ENCODE data around the gene DCAF4.
A peak's percentile ranks its signal among the peaks of the same experiment; 100 is the strongest.
"Not testable (repeated sequence)": the region's sequence is repeated elsewhere in the genome, so short reads cannot be mapped to it uniquely, and the experiment has no call there.

Gene DCAF4

DNA sequence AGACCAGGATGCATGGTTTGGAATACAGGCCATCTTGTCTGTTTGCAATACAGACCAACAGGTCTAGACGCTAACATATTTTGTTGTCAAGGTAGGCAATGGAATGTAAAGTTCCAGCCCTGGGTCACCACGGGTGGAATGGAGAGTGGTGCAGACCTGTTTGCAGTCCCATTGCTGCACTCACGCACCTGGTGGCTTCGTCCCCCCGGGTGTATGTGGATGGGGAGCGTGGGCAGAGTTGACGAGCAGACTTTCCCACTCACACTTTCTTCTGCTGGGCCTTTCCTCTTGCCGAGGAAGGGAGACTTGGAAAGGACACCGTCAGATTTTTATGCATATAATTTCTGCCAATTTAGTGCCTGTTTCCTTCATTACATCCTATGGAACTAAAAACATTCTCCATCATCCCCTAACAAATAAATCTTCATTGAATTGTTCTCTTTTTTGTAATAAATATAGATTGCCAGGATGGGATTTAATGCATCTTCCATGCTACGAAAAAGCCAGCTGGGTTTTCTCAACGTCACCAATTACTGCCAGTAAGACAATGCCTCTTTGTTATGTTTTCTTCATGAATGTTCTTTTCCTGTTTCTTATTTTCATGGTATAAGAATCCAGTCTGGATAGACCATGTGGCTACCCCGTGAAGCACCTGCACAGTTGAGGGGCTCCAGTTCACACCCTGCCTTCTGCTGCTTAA lies 15.2 kb downstream of the DCAF4 start:
- no peak for DNase-seq

DNA sequence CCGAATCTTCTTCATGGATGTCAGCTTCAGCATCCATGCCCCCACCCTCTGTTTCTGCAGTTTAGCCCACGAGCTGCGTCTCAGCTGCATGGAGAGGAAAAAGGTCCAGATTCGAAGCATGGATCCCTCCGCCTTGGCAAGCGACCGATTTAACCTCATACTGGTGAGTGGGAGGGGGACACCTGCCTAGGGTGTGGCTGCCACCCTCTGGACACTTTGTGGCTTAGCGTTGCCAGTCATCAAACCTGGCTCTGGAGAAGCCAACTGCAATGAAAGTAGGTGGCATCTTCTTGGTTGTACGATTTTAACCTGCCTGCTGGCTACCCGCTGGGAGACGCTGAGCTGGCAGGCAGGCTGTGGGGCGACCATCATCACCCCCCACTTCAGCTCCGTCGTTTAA lies 16.7 kb downstream of the DCAF4 start:
- no peak for DNase-seq

DNA sequence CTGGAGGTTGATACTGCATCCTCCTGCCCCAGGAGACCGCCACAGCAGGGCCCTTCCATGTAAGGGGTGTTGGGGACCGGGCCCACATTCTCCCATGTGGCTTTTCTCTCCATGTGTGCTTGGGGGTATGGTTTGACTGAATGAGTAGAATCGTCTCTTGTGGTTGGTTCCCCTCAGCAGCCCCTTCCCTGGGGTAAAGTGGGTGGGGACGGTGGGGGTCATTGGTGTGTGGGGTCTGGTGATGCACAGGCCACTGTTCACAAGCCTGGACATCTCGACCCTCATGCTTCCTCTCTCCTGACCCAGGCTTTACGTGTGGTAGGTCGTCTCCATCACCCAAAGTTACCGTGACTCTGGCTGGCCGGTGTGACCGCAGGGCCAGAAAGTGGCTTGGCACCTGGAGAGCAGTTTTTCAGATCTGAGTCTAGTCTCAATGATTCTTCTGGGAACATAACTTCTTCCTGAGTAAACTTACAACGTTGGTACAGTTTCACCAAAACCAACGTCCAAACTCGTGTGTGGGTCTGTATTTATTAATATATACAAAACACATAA lies 17.7 kb downstream of the DCAF4 start:
- no peak for DNase-seq

DNA sequence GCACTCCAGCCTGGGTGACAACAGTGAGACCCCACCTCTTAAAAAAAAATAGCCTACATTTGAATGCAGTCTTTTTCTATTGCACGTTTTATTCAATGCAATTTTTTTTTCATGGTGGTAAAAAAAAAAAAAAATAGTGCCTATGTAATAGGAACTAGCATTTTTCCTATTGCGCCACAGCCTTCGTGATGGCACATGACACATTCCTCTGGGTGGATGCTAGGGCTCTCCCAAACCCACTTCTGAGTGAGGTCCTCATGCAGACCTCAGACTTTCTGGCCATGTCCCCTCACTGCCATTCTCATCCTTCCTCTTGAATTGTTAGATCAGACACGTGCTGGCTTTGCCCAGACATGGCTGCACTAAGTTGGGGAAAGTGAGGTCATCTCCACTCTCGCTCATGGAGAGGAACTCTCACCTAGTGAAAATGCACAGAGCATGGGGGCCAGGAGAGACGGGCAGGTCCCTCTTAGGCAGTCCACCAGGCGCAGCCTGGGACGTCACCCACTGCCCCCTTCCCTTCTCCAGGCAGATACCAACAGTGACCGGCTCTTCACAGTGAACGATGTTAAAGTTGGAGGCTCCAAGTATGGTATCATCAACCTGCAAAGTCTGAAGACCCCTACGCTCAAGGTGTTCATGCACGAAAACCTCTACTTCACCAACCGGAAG lies 19.2 kb downstream of the DCAF4 start:
- DNase-seq: no peak

DNA sequence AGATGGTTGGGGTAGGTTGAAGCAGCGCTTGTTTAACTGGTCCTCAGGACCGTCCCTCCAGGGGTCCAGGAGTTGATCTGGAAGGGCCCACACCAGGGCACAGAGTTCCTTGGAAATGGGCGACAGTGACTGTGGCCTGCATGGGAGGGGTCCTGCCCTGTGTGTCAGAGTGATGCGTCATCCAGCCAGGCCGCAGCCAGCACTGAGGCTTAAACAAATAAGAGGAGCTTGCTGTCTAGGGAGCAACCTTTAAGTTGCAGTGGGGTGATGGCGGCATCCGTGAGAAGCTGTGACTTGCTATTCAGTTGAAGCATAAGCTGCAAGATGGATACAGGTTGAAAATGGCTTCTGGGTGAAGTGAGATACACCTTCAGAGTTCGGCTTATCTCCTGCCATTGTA lies 20.2 kb downstream of the DCAF4 start:
- DNase-seq: no peak

DNA sequence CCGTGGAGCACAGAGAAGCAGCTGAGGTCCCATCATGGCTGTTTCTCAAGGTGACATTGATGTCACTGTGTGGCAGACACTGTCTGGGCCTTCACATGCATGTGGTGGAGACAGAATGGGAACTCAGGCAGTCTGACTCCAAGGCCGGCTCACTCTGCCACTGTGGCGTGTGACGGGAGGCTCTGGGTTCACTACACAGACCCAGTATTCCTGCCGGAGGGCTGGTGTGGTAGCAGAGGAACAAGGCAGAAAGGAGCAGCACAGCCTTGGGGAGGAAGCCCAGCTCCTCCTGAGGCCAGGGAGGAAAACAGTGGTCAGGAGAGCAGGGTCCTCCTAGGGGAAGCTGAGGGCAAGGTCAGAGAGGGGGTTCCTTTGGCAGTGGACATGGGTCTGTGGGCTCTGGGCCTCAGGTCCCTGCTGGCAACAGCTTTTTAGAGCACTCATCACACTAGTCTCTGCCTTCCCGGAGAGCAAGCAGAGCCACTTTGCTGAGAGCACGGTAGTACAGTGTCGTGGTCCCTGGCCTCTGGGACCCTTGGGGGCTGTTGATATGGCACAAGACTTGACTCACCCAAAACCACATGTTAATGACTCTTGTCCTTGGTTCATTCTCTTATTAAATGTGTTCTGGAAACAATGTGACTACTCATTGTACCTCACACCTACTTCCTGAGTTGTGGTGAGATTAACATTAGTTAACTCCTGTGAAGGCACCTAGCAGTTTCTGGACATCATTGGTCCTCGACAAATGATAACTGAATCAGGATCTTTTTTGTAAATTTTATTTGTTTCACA lies 21.3 kb downstream of the DCAF4 start:
- no peak for DNase-seq

DNA sequence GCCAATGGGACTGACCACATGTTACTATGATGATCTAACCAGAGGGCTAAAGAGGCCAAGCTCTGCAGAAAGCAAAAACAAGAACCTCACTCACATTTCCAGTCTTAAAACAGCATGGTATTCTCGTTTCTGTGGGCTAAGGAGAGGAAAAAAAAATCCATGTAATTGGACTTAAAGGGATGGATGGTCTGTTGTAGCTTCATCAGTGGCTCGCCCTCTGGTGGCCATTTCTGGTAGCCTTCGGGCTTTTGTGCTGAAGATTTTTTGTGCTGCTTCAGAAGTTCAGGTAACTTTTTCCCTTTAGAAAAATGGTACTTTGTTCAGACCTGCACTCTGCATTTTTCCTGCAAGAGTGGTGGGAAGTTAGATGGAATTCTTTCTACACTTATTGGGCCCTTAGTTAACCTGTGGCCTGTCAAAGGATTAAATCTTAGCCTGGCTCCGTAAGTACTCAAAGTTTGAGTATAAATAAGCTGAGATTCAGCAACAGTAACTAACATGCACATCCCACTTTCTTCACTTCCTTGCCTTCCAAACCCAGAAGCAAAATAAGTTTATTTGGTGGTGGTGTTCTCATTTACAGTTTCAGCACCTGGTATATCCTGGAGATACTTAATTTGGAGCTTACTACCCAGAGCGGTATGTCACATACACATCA lies 22.3 kb downstream of the DCAF4 start:
- DNase-seq: no peak

DNA sequence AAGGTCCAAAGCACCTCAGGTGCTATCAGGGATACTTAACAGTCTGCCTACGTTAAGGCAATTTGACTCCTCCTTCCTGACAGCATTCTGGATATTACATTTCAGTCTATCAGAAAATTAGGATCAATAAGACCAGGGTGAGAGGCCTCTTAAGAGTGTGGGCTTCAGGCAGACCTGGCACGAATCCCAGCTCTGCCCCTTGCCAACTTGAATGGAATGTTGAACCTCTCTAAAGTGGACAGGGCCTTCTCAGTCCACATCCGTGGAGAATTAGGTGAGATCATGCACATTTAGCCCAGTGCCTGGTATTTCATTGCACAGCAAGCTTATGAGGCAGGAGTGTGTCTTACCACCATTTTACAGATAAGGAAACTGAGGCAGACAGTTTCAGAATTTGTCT lies 25.9 kb downstream of the DCAF4 start:
- DNase-seq: no peak

DNA sequence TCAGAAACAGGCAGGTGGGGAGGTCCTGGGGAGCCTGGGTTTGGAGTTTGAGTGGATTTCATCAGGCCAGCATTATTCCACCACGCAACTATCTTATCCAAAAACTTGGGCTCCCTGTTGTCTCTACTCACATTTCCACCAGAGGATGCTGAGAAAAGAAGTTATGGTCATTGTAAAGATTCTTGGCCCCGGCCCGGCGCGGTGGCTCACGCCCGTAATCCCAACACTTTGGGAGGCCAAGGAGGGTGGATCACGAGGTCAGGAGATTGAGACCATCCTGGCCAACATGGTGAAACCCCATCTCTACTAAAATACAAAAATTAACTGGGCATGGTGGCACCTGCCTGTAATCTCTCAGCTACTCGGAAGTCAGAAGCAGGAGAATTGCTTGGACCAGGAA lies 30.5 kb downstream of the DCAF4 start:
- not testable (repeated sequence) for DNase-seq

DNA sequence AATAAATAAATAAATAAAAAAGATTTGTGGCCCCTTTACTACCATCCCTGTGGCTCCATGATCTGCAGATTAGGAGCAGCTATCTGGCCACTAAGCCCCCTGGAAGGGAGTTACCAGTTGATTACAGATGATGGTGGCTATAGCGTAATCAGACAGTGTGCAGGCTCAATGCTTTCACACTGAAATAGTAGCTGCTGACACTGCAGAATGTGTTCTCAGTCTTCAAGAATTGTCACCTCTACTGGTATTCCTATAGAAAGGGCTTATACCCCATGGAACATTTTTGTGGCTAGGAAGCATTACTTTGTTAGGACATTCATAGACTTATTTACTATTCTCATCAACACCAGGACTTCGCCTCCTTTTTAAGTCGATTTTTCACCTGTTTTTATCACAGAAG lies 30.9 kb downstream of the DCAF4 start:
- DNase-seq: no peak

DNA sequence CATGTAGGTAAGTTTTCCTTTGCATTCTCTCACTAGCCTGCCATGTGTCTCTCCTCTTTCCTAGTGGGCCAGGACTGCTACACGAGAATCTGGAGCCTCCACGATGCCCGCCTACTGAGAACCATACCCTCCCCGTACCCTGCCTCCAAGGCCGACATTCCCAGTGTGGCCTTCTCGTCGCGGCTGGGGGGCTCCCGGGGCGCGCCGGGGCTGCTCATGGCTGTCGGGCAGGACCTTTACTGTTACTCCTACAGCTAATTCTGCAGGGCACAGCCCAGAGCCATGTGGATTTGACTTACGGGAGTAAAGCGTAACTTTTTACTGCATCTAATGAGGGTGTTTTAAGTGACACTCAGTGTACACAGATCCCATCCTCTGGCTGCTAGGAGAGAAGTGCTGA lies 32.3 kb downstream of the DCAF4 start:
- no peak for DNase-seq

DNA sequence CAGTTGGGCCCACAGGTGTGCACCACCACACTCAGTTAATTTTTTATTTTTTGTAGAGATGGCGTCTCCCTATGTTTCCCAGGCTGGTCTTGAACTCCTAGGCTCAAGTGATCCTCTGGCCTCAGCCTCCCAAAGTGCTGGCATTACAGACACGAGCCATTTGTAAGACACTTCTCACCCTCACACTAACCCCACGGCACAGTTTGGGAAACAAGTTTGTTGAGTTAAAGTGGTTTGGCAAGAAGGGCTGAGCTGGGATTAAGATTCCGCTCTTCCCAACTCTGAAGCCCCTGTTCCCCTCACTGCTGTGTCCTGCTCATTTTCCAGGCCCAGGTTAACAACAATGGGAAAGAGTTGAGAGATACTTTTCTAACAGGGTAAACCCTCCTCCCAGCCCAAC lies 34.8 kb downstream of the DCAF4 start:
- not testable (repeated sequence) for DNase-seq

DNA sequence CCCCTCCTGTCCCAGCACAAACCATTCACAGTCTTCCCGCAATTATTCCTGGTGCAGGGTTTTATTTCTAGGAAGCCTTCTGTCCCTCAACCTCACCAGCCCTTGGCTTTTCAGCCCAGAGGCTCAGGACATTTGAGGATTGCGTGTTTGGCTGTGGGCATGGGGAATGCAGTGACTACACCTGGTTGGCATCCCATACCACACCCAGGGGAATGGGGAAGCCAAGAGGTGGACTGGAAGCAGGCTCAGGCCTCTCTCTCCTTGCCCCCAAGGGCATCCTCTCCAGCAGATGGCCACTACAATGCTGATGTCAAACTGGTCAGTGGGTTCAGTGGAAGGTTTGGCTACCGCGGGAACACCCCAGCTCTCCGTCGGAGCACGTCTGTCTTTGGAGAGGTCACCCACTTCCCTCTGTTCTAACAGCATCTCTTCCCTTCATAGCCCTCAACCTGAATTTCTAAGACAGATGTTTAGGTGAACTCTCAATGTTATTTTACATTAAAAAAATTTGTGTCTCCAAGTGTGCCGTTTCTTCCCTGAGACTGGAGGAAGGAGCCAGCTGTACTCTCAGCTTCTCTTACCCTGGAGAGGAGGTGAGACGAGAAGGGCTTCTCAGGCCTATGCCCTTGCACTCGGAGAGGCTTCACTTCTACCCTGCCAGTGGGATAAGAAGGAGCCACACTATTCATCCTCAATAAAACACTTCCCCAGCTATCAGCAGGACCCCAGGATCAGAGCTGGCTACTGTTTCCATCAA lies 35.5 kb downstream of the DCAF4 start:
- DNase-seq: no peak

DNA sequence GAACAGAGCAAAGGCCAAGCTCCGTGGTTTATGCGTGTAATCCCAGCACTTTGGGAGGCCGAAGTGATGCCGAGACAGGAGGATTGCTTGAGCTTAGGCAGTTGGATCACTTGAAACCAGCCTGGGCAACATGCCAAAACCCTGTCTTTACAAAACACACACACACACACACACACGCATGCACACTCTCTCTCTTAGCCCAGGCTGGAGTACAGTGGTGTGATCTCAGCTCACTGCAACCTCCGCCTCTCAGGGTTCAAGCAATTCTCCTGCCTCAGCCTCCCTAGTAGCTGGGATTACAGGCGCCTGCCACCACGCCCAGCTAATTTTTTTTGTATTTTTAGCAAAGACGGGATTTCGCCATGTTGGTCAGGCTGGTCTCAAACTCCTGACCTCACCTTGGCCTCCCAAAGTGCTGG lies 36.1 kb downstream of the DCAF4 start:
- DNase-seq: not testable (repeated sequence)

DNA sequence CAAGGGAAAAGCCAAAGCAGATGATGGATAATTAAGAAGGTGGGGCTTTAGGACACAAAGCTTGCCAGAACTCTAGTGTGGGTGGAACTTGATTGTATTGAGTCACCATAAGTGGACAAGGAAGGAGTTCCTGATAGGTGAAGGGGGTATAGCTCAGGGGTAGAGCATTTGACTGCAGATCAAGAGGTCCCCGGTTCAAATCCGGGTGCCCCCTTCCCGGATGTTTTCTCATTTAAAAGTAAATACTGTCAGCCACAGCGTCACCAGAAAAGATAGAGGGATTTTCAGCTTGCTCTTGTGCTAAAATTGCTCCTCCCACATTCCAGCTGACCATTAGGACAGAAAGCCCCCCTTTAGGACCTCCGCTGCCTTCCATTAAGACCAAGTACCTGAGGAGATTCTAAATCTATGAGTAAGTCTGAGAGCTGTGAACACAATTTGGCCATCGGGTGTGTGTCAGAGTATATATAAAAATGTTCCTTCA lies 36.6 kb downstream of the DCAF4 start:
- DNase-seq: peak; percentile 2

DNA sequence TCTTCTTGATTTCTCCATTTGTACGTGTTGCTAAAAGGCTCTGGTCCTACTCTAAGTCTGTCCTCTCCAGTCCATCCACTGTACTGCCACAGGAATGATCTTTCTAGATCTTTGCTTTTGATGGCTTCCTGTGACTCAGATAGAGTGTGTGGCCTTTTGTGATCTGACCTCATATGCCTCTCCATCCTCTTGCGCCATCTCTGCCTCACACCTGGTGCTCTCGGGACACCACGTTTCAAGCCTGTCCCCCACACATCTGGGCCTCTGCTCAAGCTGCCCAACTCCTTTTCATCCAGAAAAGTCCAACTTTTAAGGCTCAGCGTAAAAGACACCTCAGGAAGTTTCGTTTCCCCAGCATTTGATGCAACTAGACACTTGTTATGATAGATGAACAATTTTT lies 39.0 kb downstream of the DCAF4 start:
- no peak for DNase-seq

DNA sequence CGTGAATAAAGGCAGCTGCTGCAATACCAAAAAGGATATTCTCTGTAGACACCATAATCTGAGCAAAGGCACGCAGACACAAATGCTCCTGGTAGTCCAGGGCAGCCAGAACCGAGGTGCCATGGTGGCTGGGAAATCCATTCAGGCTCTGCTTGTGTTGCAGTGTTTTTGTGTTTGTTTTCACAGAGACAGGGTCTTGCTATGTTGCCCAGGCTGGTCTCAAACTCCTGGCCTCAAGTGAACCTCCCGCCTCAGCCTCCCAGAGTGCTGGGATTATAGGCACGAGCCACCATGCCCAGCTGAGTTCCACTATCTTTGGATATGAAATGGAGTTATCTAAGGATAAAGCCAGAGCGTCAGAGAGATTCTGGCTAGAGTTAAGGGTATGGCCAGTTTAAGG lies 39.8 kb downstream of the DCAF4 start:
- no peak for DNase-seq

DNA sequence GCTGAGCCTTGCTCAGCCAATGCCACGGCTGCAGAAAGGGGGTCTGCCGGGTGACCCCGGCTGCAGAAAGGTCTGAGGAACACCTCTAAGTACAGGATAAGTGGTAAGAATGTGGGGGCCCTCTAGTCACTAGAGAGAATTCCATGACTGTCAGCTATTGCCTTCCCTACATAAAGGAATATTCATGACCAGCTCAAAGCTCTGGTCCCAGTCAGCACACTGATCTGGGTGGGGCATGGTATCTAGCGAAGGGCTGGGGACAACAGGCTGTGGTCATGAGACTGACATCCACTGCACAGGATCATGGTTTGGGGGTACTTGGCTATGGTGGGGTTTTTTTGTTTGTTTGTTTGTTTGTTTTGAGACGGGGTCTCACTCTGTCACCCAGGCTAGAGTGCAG lies 42.1 kb downstream of the DCAF4 start:
- DNase-seq: no peak

DNA sequence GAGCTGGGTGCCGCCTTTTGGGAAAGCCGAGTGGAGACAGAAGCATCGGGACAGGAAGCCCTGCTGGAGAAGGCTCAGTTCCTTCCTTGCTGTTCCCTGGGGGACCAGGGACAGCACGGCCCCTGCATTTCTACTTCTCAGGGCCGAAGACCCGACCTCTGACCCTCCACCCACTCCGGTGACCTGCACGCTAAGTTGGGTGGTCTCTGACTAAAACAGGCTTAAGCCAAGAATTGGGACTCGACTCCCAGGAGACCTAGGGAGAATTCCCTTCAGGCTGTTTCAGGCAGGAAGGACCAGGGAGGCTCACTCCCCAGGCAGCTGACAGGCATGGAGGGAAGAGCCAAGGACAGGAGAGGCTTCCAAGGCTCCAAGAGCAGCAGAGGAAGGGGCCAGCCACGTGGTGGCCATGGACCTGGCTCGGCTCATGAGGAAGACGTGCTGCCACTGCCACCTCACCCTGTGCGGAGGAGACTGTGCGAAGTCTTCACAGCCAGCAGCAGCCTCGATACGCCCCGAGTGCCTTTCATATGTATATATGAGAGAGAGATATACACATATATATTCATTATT lies 43.9 kb downstream of the DCAF4 start:
- no peak for DNase-seq

DNA sequence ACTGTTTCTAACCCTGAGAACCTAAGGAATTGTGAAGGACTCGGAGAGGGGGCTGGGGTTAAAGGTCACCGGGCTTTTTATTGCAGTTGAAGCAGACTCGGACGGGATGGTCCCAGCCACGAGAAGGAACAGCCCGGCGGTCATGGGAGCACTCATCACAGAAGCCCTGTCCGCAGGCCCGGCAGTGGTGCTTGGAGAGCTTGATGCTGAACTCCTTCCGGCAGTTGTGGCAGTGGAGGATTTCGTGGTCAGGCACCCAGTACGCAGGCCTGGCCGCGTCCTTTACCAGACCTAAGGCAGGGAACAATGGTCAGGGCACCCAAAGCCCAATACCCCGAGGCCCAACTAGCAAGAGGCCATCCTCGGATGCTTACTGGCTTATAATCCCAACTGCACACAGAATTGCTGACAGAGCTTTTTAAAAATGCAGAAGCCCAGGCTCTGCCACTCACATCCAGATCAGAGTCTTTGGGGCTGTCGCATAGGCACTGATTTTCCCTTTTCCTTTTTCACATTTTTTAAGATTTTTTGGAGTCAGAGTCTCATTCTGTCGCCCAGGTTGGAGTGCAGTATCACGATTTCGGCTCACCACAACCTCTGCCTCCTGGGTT lies 44.7 kb downstream of the DCAF4 start:
- DNase-seq: no peak

DNA sequence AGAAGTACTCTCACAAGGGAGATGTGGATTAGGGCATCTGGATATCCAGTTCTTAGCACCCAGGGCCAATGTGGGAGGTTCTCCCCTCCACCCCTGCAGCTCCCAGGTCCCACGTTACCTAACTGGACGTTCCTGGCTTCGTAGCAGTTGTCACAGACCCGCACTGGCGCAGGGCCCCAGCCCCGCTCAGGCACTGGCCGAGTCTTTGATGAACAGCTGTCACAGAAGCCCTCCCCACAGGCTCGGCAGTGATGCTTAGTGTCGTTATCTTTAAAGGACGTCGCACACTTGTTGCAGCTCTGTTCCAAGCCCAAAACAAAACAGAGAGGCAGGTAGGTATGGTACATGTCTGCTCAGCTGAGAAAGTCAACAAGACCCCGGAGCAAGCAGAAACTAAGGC lies 48.4 kb downstream of the DCAF4 start:
- no peak for DNase-seq

All from GOT3 (cell line).